Stimulated activated naive CD4-positive, alpha-beta T cell treated with Interleukin-2 at 50 U/mL for 16 hours (primary cell): Measurements from ENCODE around the gene HORMAD2.

ENCODE experiments used
- DNase-seq: peaks from one replicate; lab custom pipeline; 2025; lab: John Stamatoyannopoulos, UW

HORMAD2 gene

GRCh38 chr22:30167734-30168133 is 87.5 kb downstream of the HORMAD2 start:
- DNase-seq, result no peak

GRCh38 chr22:30169002-30169401 is 88.7 kb downstream of the HORMAD2 start:
- no peak for DNase-seq

GRCh38 chr22:30170129-30170528 is 89.9 kb downstream of the HORMAD2 start:
- no peak for DNase-seq

GRCh38 chr22:30171008-30171407 is 90.7 kb downstream of the HORMAD2 start:
- no peak for DNase-seq

- no peak for DNase-seq
These were observed 95.5 kb downstream of the HORMAD2 start for GRCh38 chr22:30175690-30176288.

- DNase-seq, result no peak
These were observed 96.2 kb downstream of the HORMAD2 start for GRCh38 chr22:30176431-30176830.

- peak; percentile 43 for DNase-seq
These were observed 98.2 kb downstream of the HORMAD2 start for GRCh38 chr22:30178181-30179126.

DNA sequence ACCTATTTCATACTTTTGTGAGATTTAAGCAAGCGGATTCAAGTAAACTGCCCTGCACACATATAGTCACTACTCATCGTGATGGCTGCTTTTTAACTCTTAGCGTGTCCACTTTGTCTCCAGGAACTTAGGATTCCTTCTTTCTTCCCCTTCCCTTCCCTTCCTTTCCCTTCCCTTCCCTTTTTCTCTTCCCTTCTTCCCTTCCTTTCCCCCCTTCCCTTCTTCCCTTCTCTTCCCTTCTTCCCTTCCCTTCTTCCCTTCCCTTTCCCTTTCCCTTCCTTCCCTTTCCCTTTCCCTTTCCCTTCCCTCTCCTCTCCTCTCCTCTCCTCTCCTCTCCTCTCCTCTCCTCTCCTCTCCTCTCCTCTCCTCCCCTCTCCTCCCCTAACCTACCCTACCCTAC is 100.4 kb downstream of the HORMAD2 start:
- no peak for DNase-seq

GRCh38 chr22:30181459-30182349 is 101.4 kb downstream of the HORMAD2 start:
- no peak for DNase-seq

DNA sequence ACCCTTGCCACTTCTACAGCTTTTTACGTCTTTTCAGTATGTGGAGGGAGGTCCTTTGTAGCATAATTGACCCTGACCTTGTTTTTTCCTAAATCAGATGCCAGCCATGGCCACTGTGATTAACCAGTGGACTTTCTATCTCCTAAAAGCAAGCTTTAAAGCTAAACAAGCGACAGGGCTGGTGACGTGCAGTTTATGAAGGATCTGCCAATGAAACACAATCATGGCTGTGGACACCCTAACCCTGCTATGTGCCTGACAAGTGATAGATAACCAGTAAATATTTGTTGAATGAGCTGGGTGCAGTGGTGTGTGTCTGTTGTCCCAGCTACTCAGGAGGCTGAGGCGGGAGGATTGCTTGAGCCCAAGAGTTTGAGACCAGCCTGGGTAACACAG is 102.1 kb downstream of the HORMAD2 start:
- no peak for DNase-seq

DNA sequence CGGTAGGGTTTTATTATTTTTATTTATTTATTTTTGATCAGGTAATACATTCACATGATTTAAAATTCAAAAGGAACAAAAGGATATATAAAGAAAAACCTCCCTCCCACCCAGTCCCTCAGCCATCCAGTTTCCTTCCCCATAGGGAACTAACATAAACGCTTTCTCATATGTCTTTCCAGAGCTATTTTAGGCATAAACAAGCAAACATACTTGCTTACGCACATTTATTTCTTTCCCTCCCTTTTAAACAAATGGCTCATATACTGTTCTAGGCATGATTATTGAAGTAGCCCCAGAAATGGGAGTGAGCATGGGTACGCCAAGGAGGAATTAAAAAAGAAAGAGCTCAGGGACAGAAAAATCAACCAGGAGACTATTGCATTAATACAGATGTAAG is 102.6 kb downstream of the HORMAD2 start:
- no peak for DNase-seq

DNA sequence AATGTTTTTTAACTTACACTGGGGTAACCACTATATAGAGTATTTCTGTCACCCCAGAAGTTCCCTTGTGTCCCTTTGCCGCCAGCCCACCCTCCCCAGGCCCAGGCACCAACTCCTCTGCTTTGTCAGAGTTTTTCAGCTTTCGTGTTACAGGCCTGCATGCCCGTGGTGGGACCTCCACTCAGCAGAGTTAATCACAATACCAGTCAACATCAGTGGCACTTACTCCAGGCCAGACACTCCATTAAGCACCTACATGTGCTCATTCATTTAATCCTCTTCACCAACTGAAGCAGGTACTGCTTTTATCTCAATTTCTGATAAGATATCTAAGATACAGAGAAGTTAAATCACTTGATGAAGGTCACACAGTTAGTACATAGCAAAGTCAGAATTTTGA is 103.0 kb downstream of the HORMAD2 start:
- no peak for DNase-seq

DNA sequence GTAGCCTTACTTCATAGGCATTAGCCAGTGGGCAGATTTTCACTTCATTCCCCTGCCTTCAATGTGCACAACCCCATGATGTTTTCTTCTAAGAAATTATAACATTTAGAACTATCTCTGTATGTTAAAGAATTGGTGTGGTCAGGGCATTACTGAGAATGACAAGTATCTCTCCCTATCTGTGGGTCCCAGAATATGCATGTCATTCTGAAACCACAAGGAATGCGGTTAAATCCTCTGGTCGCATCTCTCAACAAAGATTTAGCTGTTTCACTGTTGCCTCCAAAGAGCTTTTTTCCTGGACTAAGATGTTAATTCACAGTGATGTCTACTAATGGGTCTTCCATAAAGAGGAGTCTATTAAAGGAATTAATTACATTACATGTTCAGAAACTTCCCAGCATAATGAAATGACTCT is 103.6 kb downstream of the HORMAD2 start:
- DNase-seq, result no peak

DNA sequence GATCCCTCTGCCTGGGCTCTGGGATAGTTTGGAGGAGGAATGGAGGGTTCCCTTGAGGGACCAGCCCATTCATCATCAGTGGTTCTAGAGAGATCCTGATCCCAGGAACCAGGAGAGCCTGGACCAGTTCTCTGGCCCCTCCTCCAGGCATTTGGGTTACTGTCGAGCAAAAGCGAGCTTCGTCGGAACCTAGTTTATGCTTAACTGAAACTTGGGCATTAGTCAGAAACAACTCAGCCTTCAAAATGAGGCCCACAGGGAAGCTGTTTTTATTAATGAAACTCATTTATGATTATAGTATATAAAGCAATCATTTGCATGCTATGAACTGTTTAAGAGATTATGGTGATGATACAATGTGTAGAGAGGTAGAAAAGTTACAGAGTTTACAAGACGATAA is 104.9 kb downstream of the HORMAD2 start:
- peak; percentile 32 for DNase-seq

DNA sequence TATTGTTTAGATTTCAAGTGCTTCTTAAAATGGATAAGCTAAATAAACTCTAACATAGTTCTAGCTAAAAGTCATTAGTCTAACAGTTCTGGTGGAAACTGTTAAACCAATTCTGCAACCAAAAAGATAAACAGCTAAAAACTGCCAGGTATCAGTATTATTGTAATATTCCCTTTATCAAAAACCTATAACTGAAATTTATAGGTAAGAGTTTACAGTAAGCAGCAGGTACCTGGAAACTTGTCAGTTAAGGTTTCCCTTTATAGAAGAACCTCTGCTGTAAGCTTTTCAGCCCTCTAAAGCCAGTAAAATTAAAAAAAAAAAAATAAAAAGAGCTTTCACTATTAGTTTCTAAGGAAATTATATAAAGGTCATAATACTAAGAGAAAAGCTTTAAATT is 105.3 kb downstream of the HORMAD2 start:
- DNase-seq, result no peak

DNA sequence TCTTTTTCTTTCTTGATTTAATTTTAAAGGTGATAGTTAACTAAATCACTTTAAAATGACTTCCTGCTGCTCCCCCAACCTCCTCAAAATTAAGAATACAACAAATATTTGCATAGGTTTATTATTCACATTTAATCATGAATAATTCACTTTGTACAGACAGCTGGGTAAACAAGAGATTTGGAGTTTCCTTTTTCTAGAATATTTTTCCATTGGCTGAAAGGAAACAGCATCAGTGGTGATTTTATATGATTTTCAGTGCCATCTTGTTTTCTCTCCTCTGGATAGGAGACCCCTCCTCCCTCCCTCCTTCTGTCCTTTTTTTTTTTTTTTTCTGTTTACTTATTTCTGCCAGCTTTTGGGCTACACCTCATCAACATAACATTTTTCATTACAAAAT is 105.8 kb downstream of the HORMAD2 start:
- no peak for DNase-seq

DNA sequence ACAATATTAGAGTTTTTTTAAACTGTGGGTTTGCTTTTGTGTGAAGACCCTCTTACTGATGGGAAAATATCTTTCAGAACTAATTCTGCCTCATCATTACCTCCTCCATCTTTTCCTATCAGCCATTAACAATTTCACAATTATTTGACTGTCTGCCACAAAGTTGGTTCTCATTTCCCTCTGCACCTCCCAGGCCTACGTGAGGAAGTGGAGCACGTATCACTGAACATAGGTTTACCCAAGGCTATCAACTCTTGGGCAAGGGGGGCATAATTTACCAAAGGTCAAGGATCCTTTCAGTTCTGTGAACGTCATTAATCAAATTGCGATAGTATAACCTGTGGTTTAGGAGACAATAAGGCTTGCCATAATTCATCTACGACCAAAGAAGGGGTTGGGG is 106.2 kb downstream of the HORMAD2 start:
- DNase-seq, result no peak

DNA sequence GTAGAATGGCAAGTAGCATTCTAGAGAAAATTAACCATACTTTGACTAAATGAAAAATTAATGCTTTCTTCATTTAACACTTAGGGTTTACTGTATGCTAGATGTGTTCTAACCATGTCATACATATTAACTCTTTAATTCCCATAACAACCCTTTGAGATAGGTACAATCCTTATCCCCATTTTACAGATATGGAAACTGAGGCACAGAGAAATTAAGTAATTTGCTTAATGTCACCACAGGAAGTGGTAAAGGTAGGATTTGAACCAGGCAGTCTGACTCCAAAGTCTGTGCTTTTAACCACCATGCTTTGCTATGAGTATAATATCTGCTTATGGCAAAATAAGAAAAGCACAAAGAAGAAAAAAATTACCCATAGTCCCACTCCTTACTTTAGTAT is 106.8 kb downstream of the HORMAD2 start:
- DNase-seq, result no peak

GRCh38 chr22:30187529-30188407 is 107.5 kb downstream of the HORMAD2 start:
- no peak for DNase-seq

DNA sequence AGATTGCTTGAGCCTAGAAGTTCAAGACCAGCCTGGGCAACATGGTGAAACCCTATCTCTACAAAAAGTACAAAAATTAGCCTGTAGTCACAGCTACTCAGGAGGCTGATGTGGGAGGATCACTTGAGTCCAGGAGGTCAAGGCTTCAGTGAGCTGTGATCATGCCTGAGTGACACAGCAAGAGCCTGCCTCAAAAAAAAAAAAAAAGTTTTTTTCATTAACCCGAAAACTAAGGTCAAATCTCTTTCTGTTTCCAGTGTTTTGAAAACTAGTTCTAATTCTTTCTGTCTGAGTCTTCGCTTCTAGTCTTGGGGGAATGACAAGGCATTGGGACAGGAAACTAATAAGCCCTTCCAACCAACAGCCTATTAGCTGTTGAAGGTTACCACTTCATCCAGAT is 108.6 kb downstream of the HORMAD2 start:
- no peak for DNase-seq

DNA sequence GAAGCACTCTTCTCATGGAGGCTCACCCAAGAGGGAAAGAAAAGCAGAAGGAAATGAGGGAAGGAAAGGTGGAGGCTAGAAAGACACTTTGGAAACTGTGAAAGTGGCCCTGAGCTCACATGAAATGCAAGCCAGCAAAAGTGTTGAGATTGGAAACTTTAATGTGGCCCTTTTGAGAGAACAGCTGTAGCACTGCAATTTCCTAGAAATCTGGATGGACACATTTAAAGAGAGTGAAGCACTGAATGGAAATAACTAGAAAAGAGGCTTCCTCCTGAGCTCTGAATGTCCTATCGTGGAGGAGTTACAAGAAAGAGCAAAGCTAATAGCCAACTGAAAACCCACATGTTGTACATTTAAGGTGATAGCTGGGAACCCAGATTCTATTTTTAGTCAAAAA is 110.3 kb downstream of the HORMAD2 start:
- no peak for DNase-seq
